K562 (cell line): Measurements from ENCODE around the gene TCF3. TPM values are rescaled to one million over a fixed set of nuclear protein-coding genes. Genes with fewer than 3 reads are reported as not detected.

Experiments used
- E2F5 ChIP-seq: sonication (generic); formaldehyde crosslinking; IDR thresholded peaks from 2 replicates; pipeline ENCODE4 v1.8.0; 2022; ENCODE audit warnings: mild to moderate bottlenecking, missing genetic modification reagents
- KHSRP ChIP-seq: fragments of 450-650 bp; IDR thresholded peaks from 2 replicates; pipeline ENCODE4 v1.6.1; 2017
- MAZ ChIP-seq, 2 experiments: fragments of 450-650 bp in 1 of 2; sonication (generic) in 1 of 2; formaldehyde crosslinking; IDR thresholded peaks in 1 of 2; conservative IDR thresholded peaks in 1 of 2; 2 replicates each; pipeline versions ENCODE4 v1.4.0 to v1.5.0; 2020; ENCODE audit warnings: mild to moderate bottlenecking in 1 of 2, missing genetic modification reagents in 1 of 2
- MCM3 ChIP-seq: fragments of 450-650 bp; IDR thresholded peaks from 2 replicates; pipeline ENCODE4 v1.6.1; 2016
- NFE2 ChIP-seq: IDR thresholded peaks from 2 replicates; pipeline ENCODE4 v1.6.1; 2014; ENCODE audit warnings: antibody characterized with exemption, low read depth
- NRF1 ChIP-seq, 2 experiments: fragments of 450-650 bp; IDR thresholded peaks in 1 of 2; conservative IDR thresholded peaks in 1 of 2; 2 replicates each; pipeline ENCODE4 v1.6.1; 2014; ENCODE audit warnings: mild to moderate bottlenecking in 2 of 2
- STAG1 ChIP-seq: sonication (generic); formaldehyde crosslinking; IDR thresholded peaks from 2 replicates; pipeline ENCODE4 v1.5.0; 2020; ENCODE audit warnings: missing genetic modification reagents, borderline replicate concordance
- ZBTB33 ChIP-seq: sonication (generic); formaldehyde crosslinking; IDR thresholded peaks from 2 replicates; pipeline ENCODE4 v1.8.1; 2023; ENCODE audit warnings: mild to moderate bottlenecking, missing genetic modification reagents
- ZNF165 ChIP-seq: fragments of 250-450 bp; sonication (Bioruptor Pico); IDR thresholded peaks from 2 replicates; pipeline ENCODE4 v1.4.0; 2020; ENCODE audit warnings: borderline replicate concordance
- ZNF586 ChIP-seq: fragments of 450-650 bp; formaldehyde crosslinking; conservative IDR thresholded peaks from 2 replicates; pipeline ENCODE4 v1.4.0; 2020; ENCODE audit warnings: mild to moderate bottlenecking, moderate library complexity
- ZNF780A ChIP-seq: fragments of 250-450 bp; sonication (Bioruptor Pico); IDR thresholded peaks from 2 replicates; pipeline ENCODE4 v1.5.0; 2021; ENCODE audit warnings: mild to moderate bottlenecking
- polyA plus RNA-seq, 8 experiments: library from polyadenylated mRNA; depleted of rRNA in 4 of 8; stranded (reverse) in 5 of 8; unstranded in 3 of 8; fragments of >200 nt; fragmentation: Nextera tagmentation in 2 of 8; fragmentation: Illumina TruSeq in 1 of 8; extraction: Ambion mirVana in 2 of 8; extraction: Trizol in 1 of 8; gene quantifications; 2 replicates each; pipeline versions ENCODE4 v1.2.1 to v1.2.3, GENCODE V29; 2011 to 2014; ENCODE audit warnings: inconsistent platforms in 1 of 8, missing spikeins in 1 of 8
- total RNA-seq, 7 experiments: library from RNA; depleted of rRNA in 6 of 7; stranded (reverse); fragments of >200 nt in 6 of 7; fragmentation: Illumina TruSeq in 2 of 7; extraction: Trizol in 2 of 7; gene quantifications; 2 replicates each; pipeline versions ENCODE4 v1.2.1 to v1.2.3, GENCODE V29; 2011 to 2021; ENCODE audit warnings: low replicate concordance in 1 of 7
- TF ChIP-seq, protein P1 (sequence below): fragments of 250-450 bp; sonication (Bioruptor Pico); IDR thresholded peaks from 2 replicates; pipeline ENCODE4 v1.8.0; 2022; ENCODE audit warnings: inconsistent platforms, mild to moderate bottlenecking, moderate library complexity, borderline replicate concordance
- TF ChIP-seq, protein P2 (sequence below), 2 experiments: IDR thresholded peaks in 1 of 2; conservative IDR thresholded peaks in 1 of 2; 2 replicates each; pipeline ENCODE4 v1.6.1; 2016; ENCODE audit warnings: low read depth in 2 of 2, mild to moderate bottlenecking in 1 of 2, missing compliant biosample characterization in 1 of 2, missing genetic modification characterization in 1 of 2, moderate library complexity in 1 of 2
- TF ChIP-seq, protein P3 (sequence below): fragments of 450-650 bp; IDR thresholded peaks from 2 replicates; pipeline ENCODE4 v1.7.1; 2018; ENCODE audit warnings: mild to moderate bottlenecking, low read depth; ENCODE audit not compliant: partially characterized antibody

The TCF3 gene
- total and polyA plus RNA-seq, 9 of the 15 experiments (the other 6 are each of a cell fraction or from before 2014, with no cell fraction given), result 5.6 to 259 (median 84.0) TPM

GRCh38 chr19:1592755-1593500 lies 59.5 kb downstream of the TCF3 start, which contains the start of gene MBD3 (continued):
- TF ChIP-seq, protein P1, sequence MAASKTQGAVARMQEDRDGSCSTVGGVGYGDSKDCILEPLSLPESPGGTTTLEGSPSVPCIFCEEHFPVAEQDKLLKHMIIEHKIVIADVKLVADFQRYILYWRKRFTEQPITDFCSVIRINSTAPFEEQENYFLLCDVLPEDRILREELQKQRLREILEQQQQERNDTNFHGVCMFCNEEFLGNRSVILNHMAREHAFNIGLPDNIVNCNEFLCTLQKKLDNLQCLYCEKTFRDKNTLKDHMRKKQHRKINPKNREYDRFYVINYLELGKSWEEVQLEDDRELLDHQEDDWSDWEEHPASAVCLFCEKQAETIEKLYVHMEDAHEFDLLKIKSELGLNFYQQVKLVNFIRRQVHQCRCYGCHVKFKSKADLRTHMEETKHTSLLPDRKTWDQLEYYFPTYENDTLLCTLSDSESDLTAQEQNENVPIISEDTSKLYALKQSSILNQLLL, result no peak
- TF ChIP-seq KHSRP (no peak), ZNF586 (CRISPR knock-in tag) (no peak), MCM3 (no peak), MAZ (CRISPR knock-in tag; conservative IDR thresholded peaks at IDR 0.05 in 1 of 2, IDR thresholded peaks at IDR 0.05 in 1 of 2) (peak in 1 of 2 experiments; percentile 23; a peak in 1 of 4 replicates), ZNF165 (CRISPR knock-in tag) (no peak), ZNF780A (CRISPR knock-in tag) (no peak), STAG1 (no peak), ZBTB33 (CRISPR knock-in tag) (no peak), NRF1 (conservative IDR thresholded peaks at IDR 0.05 in 1 of 2, IDR thresholded peaks at IDR 0.05 in 1 of 2) (peak; percentile 92), E2F5 (CRISPR knock-in tag) (no peak), NFE2 (no peak)
- TF ChIP-seq, protein P2, sequence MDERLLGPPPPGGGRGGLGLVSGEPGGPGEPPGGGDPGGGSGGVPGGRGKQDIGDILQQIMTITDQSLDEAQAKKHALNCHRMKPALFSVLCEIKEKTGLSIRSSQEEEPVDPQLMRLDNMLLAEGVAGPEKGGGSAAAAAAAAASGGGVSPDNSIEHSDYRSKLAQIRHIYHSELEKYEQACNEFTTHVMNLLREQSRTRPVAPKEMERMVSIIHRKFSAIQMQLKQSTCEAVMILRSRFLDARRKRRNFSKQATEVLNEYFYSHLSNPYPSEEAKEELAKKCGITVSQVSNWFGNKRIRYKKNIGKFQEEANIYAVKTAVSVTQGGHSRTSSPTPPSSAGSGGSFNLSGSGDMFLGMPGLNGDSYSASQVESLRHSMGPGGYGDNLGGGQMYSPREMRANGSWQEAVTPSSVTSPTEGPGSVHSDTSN (CRISPR knock-in tag; IDR thresholded peaks at IDR 0.05; ENCODE audit: low read depth), result peak; percentile 34; the same call in 1 of the 2 replicates
- TF ChIP-seq, protein P2 (tag; conservative IDR thresholded peaks at IDR 0.05; ENCODE audit: low read depth), result no peak
- TF ChIP-seq, protein P3, sequence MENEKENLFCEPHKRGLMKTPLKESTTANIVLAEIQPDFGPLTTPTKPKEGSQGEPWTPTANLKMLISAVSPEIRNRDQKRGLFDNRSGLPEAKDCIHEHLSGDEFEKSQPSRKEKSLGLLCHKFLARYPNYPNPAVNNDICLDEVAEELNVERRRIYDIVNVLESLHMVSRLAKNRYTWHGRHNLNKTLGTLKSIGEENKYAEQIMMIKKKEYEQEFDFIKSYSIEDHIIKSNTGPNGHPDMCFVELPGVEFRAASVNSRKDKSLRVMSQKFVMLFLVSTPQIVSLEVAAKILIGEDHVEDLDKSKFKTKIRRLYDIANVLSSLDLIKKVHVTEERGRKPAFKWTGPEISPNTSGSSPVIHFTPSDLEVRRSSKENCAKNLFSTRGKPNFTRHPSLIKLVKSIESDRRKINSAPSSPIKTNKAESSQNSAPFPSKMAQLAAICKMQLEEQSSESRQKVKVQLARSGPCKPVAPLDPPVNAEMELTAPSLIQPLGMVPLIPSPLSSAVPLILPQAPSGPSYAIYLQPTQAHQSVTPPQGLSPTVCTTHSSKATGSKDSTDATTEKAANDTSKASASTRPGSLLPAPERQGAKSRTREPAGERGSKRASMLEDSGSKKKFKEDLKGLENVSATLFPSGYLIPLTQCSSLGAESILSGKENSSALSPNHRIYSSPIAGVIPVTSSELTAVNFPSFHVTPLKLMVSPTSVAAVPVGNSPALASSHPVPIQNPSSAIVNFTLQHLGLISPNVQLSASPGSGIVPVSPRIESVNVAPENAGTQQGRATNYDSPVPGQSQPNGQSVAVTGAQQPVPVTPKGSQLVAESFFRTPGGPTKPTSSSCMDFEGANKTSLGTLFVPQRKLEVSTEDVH, result no peak
